Large intestine (tissue), 3 donors: Measurements from ENCODE around the gene RAB8A. TPM values are rescaled to one million over a fixed set of nuclear protein-coding genes. Genes with fewer than 3 reads are reported as not detected.
"Not testable (repeated sequence)": the region's sequence is repeated elsewhere in the genome, so short reads cannot be mapped to it uniquely, and the experiment has no call there.

ENCODE experiments used
- DNase-seq, 2 donors: peaks; one replicate each; pipeline versions ENCODE4 v3.0.0 to v3.0.0-alpha.2; 2013
- H3K27ac ChIP-seq: one replicate; pipeline ENCODE4 v1.5.1; 2013; ENCODE audit warnings: low read length
- H3K27me3 ChIP-seq: 2 replicates; pipeline ENCODE4 v1.6.1; 2013; ENCODE audit warnings: low read length; ENCODE audit not compliant: control insufficient read depth, insufficient read depth
- H3K36me3 ChIP-seq: 2 replicates; pipeline ENCODE4 v1.6.1; 2013; ENCODE audit warnings: low read length; ENCODE audit not compliant: control insufficient read depth, insufficient read depth
- H3K4me1 ChIP-seq: one replicate; pipeline ENCODE4 v1.6.1; 2013; ENCODE audit warnings: low read length; ENCODE audit not compliant: control insufficient read depth, insufficient read depth
- H3K4me3 ChIP-seq: one replicate; pipeline ENCODE4 v1.5.1; 2013; ENCODE audit warnings: low read length
- H3K9me3 ChIP-seq: one replicate; pipeline ENCODE4 v1.6.1; 2013; ENCODE audit warnings: mild to moderate bottlenecking, low read depth, low read length, moderate library complexity; ENCODE audit not compliant: control insufficient read depth
- WGBS: methylation state at CpG from one replicate; pipeline ENCODE4 v1.1.5; 2013; ENCODE audit warnings: low lambda C conversion rate; ENCODE audit not compliant: insufficient coverage; 5-methylcytosine and 5-hydroxymethylcytosine counted together
- polyA plus RNA-seq: library from polyadenylated mRNA; unstranded; fragments of 120-200 nt; gene quantifications from one replicate; pipeline ENCODE4 v1.2.1, GENCODE V29; 2013

Gene RAB8A
- polyA plus RNA-seq, 1 donor, result 74.1 TPM

DNA sequence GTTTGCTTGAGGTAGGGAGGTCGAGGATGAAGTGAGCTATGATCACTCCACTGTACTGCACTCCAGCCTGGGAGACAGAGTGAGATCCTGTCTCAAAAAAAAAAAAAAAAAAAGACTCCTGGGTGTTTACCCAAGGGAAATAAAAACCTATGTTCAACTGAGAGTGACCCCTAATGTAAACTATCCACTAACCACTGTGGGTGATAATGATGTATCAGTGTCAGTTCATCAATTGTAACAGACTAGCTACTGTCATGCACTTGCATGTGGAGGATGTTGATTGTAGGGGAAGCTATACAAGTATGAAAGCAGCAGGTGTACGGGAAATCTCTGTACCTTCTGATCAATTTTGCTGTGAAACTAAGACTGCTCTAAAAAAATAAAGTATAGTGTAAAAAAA, 64.3 kb downstream of the RAB8A start:
- no peak overlapping the region for H3K27ac ChIP-seq
- no peak for DNase-seq
- H3K36me3 ChIP-seq, result no peaks in the 10 kb centered on the region
- 100% methylated on average over 1 of the region's 2 CpGs for WGBS
- no peak overlapping the region for H3K4me3 ChIP-seq
- peaks cover 6% of the 10 kb centered on the region for H3K9me3 ChIP-seq
- H3K27me3 ChIP-seq, result no peaks in the 10 kb centered on the region
- H3K4me1 ChIP-seq, result no peaks in the 10 kb centered on the region

DNA sequence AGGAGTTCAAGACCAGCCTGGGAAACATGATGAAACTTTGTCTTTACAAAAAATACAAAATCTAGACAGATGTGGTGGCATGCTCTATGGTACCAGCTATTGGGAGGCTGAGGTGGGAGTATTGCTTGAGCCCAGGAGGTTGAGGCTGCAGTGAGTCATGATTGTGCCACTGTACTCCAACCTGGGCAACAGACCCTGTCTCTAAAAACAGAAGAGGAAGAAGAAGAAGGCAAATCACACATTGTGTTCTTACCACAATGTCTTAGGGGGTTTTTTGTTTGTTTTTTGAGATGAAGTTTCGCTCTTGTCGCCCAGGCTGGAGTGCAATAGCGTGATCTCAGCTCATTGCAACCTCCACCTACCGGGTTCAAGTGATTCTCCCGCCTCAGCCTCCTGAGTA, 67.2 kb downstream of the RAB8A start:
- no CpG with 5 or more reads among the region's 5 CpGs for WGBS
- H3K4me1 ChIP-seq, H3K36me3 ChIP-seq, H3K27me3 ChIP-seq, H3K27ac ChIP-seq, H3K9me3 ChIP-seq, H3K4me3 ChIP-seq, DNase-seq: not testable (repeated sequence)

DNA sequence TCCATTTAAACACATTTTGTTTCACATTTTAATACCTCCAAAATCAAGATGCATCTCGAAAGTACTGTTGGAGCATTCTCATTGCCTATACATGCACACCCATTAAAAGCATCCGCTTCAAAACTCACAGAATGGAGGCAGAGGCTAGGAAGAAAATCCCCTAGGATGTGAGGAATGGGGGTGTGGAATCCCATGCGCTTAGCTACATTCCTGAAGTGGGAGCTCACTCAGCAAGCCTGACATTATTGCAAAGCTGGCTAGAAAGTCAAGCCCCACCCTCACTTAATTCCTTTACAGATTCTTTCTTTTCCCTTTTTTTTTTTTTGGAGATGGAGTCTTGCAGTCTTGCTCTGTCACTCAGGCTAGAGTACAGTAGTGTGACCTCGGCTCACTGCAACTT, 68.9 kb downstream of the RAB8A start:
- no CpG with 5 or more reads among the region's 4 CpGs for WGBS
- Histone ChIP-seq H3K27ac (no peak overlapping the region), H3K4me3 (no peak overlapping the region), H3K27me3 (no peaks in the 10 kb centered on the region), H3K4me1 (peaks cover 3% of the 10 kb centered on the region), H3K9me3 (peaks cover under 1% of the 10 kb centered on the region), H3K36me3 (no peaks in the 10 kb centered on the region)
- no peak for DNase-seq

Other genes with a start within 250 kb of the RAB8A start
- 1.6 TPM for gene CYP4F2, start 213.8 kb upstream of the RAB8A start, polyA plus RNA-seq
- gene CYP4F11, start 177.4 kb upstream of the RAB8A start, polyA plus RNA-seq, result 0.18 TPM
- gene OR10H4, start 162.9 kb upstream of the RAB8A start, polyA plus RNA-seq, result not detected
- gene TPM4, start 35.4 kb upstream of the RAB8A start, polyA plus RNA-seq, result 223 TPM
- gene HSH2D, start 31.8 kb downstream of the RAB8A start, polyA plus RNA-seq, result 15.4 TPM
- not detected for gene CIB3, start 61.6 kb downstream of the RAB8A start, polyA plus RNA-seq
- gene FAM32A, start 73.5 kb downstream of the RAB8A start, polyA plus RNA-seq, result 90.1 TPM
- 32.8 TPM for gene AP1M1, start 86.0 kb downstream of the RAB8A start, polyA plus RNA-seq
- 21.7 TPM for gene KLF2, start 212.9 kb downstream of the RAB8A start, polyA plus RNA-seq